HG03045 (cell line): ENCODE data around the gene RIMKLB.

Experiments
- ATAC-seq: cut with Tn5 transposase; IDR thresholded peaks from one replicate; pipeline ENCODE4 v1.9.1; 2021; ENCODE audit warnings: mild to moderate bottlenecking, moderate library complexity; ENCODE audit not compliant: unreplicated experiment

RIMKLB gene

GRCh38 chr12:8697476-8698131 is at the start of gene RIMKLB:
TSS of gene RIMKLB (plus strand) at chr12:8697991. CDS start at chr12:8713867, 15,876 bp downstream.
- peak; percentile 85 for ATAC-seq

- peak; percentile 81 for ATAC-seq
These were observed 49.1 kb upstream of the RIMKLB start for GRCh38 chr12:8648576-8649205.

- no peak for ATAC-seq
These were observed 42.4 kb upstream of the RIMKLB start for GRCh38 chr12:8655421-8655820.

GRCh38 chr12:8658346-8658745 is 39.4 kb upstream of the RIMKLB start:
- ATAC-seq: no peak

GRCh38 chr12:8661016-8661415 is 36.8 kb upstream of the RIMKLB start:
- ATAC-seq: no peak

GRCh38 chr12:8661751-8662150 is 36.0 kb upstream of the RIMKLB start:
- no peak for ATAC-seq

- ATAC-seq: no peak
These were observed 35.2 kb upstream of the RIMKLB start, which contains the start of gene MFAP5 for GRCh38 chr12:8662593-8662992. TSS of gene MFAP5 (minus strand) at chr12:8662826. CDS start at chr12:8662104, 722 bp downstream.

- no peak for ATAC-seq
These were observed 33.4 kb upstream of the RIMKLB start for GRCh38 chr12:8664228-8664913.

- ATAC-seq: no peak
These were observed 32.0 kb upstream of the RIMKLB start for GRCh38 chr12:8665759-8666158.

- ATAC-seq: no peak
These were observed 30.5 kb upstream of the RIMKLB start for GRCh38 chr12:8667270-8667669.

GRCh38 chr12:8668441-8668840 is 29.4 kb upstream of the RIMKLB start:
- ATAC-seq: no peak

- no peak for ATAC-seq
These were observed 25.4 kb upstream of the RIMKLB start for GRCh38 chr12:8672381-8672780.

- ATAC-seq: no peak
These were observed 22.2 kb upstream of the RIMKLB start for GRCh38 chr12:8675591-8676036.

GRCh38 chr12:8676651-8677050 is 21.1 kb upstream of the RIMKLB start:
- no peak for ATAC-seq

GRCh38 chr12:8677362-8677761 is 20.4 kb upstream of the RIMKLB start:
- no peak for ATAC-seq

- ATAC-seq: no peak
These were observed 19.1 kb upstream of the RIMKLB start for GRCh38 chr12:8678661-8679111.

- no peak for ATAC-seq
These were observed 17.3 kb upstream of the RIMKLB start for GRCh38 chr12:8680533-8680932.

- no peak for ATAC-seq
These were observed 16.5 kb upstream of the RIMKLB start for GRCh38 chr12:8681129-8681884.

GRCh38 chr12:8685051-8685450 is 12.7 kb upstream of the RIMKLB start:
- no peak for ATAC-seq

- no peak for ATAC-seq
These were observed 9.8 kb upstream of the RIMKLB start for GRCh38 chr12:8687846-8688601.
